Tibial nerve (tissue), 3 donors: ENCODE measurements around the gene C2orf78.

Experiments used
- POLR2A ChIP-seq, 2 donors: fragments of 450-650 bp; IDR thresholded peaks; one replicate each; pipeline ENCODE4 v1.6.1; 2017; ENCODE audit warnings: antibody characterized with exemption in 2 of 2, mild to moderate bottlenecking in 2 of 2, moderate library complexity in 2 of 2
- TF ChIP-seq, protein P1 (sequence below), 5 experiments: fragments of 200-600 bp in 3 of 5; fragments of 450-650 bp in 2 of 5; sonication (generic) in 3 of 5; IDR thresholded peaks; one replicate each; pipeline ENCODE4 v1.5.1; 2016 to 2019; ENCODE audit warnings: antibody characterized with exemption in 5 of 5, mild to moderate bottlenecking in 3 of 5, moderate library complexity in 2 of 5

DNA sequence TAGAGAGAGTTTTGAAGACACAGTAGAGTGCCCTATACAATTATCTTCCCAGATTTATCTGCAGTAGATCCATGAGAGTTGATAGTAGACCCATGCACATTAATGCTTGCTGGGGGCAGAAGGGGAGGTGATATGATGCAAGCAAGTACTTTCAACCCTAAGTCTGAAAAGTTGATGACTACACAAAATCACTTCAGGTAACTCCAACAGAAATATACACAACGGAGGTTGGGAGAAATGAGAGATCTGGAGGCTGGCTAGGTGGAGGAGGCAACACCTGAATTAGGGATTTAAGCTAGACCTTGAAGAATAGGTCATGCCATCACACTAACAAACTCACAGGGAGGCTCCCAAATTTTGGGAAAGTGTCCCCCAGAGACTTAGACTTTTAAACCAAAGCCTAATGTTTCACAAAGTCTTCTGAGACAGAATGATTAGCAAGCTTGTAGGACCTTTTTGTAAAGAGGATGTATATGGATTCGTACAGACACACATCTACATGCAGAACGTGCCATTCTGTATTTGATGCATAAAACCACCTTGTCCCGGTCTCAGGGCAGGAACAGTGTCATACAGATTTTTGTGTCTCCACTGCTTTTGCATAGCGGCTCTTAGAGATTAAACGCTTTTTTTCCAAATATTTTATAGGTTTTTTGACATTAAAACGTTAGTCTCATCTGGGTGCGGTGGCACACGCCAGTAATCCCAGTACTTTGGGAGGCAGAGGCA lies 43.8 kb downstream of the C2orf78 start:
- TF ChIP-seq, protein P1, sequence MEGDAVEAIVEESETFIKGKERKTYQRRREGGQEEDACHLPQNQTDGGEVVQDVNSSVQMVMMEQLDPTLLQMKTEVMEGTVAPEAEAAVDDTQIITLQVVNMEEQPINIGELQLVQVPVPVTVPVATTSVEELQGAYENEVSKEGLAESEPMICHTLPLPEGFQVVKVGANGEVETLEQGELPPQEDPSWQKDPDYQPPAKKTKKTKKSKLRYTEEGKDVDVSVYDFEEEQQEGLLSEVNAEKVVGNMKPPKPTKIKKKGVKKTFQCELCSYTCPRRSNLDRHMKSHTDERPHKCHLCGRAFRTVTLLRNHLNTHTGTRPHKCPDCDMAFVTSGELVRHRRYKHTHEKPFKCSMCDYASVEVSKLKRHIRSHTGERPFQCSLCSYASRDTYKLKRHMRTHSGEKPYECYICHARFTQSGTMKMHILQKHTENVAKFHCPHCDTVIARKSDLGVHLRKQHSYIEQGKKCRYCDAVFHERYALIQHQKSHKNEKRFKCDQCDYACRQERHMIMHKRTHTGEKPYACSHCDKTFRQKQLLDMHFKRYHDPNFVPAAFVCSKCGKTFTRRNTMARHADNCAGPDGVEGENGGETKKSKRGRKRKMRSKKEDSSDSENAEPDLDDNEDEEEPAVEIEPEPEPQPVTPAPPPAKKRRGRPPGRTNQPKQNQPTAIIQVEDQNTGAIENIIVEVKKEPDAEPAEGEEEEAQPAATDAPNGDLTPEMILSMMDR (IDR thresholded peaks at IDR 0.05), result no peak
- no peak for TF ChIP-seq POLR2A (IDR thresholded peaks at IDR 0.05)
